Uterus (tissue), 2 donors: Measurements from ENCODE around the gene TMCO6.

Source experiments
- CTCF ChIP-seq, 4 experiments: fragments of 200-600 bp in 2 of 4; fragments of 450-650 bp in 2 of 4; sonication (generic) in 2 of 4; IDR thresholded peaks; one replicate each; pipeline ENCODE4 v1.5.1; 2016 to 2019; ENCODE audit warnings: antibody characterized with exemption in 4 of 4, mild to moderate bottlenecking in 2 of 4, moderate library complexity in 1 of 4
- POLR2A ChIP-seq, 2 donors: fragments of 450-650 bp; IDR thresholded peaks; one replicate each; pipeline ENCODE4 v1.6.1; 2016; ENCODE audit warnings: antibody characterized with exemption in 2 of 2, mild to moderate bottlenecking in 1 of 2, moderate library complexity in 1 of 2

GRCh38 chr5:140596321-140596741 lies 42.9 kb upstream of the TMCO6 start:
- TF ChIP-seq CTCF (IDR thresholded peaks at IDR 0.05) (no peak), POLR2A (IDR thresholded peaks at IDR 0.05) (no peak)
